NCI-H2107 treated with DMSO at 0.1 percent for 48 hours (cell line): ENCODE data around the gene ADAMTSL2.

Experiments used
- DNase-seq: peaks from one replicate; lab custom pipeline; 2025; ENCODE audit not compliant: unreplicated experiment; lab: John Stamatoyannopoulos, UW

The ADAMTSL2 gene

GRCh38 chr9:133603135-133603927, 68.8 kb downstream of the ADAMTSL2 start:
- peak; percentile 28 for DNase-seq

- DNase-seq: no peak
Observed at GRCh38 chr9:133604214-133604613, 69.7 kb downstream of the ADAMTSL2 start.

GRCh38 chr9:133604856-133605255, 70.4 kb downstream of the ADAMTSL2 start:
- DNase-seq: peak; percentile 57

DNA sequence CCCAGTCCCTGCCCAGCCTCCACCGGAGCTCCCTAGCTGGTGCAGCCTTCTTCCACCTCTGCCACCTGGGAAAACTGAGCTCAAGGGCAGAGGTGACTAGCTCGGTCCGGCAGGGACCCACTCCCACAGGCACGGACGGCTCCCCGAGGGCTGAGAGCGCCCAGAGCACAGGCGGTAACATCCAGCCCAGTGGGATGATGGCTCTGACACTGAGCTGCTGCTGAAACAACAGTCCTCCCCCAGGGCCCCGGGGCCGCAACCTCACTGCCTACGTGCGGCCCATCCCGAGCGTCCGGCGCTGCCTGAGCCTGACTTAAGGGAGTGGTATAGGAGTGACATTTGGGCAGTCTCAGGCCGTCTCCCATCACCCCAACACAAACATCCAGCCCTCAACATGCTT, 70.9 kb downstream of the ADAMTSL2 start:
- no peak for DNase-seq

- DNase-seq: no peak
Observed at GRCh38 chr9:133605856-133606707, 71.6 kb downstream of the ADAMTSL2 start.

- peak; percentile 45 for DNase-seq
Observed at GRCh38 chr9:133606708-133607025, 72.2 kb downstream of the ADAMTSL2 start.

GRCh38 chr9:133607381-133607780, 72.9 kb downstream of the ADAMTSL2 start:
- DNase-seq: no peak

- no peak for DNase-seq
Observed at GRCh38 chr9:133607976-133608375, 73.5 kb downstream of the ADAMTSL2 start.

DNA sequence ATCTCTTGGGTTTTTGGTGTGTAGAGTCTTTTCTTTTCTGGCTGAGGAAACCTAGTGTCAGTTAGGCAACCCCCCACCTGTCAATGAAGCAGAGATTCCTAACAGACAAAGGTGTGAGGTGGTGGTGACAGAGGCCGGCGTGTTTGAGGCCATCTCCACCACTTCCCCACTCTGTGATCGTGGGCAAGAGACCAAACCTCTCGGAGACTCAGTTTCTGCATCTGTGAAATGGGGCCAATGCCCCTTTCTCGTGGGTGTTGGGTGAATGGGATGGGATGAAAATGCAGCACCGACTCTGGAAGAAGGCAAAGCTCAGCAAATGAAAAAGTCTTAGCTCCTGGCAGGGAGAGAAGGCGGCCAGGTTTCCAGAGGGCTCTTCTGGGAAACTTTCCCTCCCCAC, 73.9 kb downstream of the ADAMTSL2 start:
- no peak for DNase-seq

DNA sequence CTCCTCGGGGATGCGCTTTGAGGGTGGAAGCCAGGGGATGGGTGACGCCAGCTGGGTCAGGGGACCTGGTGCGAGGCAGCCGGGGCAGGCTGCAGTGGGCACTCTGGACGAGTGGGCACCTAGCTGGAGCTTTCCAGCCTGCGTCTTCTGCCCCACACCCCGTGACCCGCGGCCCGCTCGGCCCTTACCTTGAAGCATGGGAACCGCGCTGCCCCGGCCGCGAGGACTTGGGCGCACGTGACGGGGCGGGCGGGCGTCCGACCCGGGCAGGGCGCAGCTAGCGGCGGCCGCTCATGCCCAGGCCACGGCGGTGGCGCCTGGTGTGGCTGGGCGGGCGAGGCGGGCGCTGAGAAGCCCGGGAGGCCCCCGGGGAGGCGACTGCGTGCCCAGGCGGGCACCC, 74.4 kb downstream of the ADAMTSL2 start:
- DNase-seq: no peak

DNA sequence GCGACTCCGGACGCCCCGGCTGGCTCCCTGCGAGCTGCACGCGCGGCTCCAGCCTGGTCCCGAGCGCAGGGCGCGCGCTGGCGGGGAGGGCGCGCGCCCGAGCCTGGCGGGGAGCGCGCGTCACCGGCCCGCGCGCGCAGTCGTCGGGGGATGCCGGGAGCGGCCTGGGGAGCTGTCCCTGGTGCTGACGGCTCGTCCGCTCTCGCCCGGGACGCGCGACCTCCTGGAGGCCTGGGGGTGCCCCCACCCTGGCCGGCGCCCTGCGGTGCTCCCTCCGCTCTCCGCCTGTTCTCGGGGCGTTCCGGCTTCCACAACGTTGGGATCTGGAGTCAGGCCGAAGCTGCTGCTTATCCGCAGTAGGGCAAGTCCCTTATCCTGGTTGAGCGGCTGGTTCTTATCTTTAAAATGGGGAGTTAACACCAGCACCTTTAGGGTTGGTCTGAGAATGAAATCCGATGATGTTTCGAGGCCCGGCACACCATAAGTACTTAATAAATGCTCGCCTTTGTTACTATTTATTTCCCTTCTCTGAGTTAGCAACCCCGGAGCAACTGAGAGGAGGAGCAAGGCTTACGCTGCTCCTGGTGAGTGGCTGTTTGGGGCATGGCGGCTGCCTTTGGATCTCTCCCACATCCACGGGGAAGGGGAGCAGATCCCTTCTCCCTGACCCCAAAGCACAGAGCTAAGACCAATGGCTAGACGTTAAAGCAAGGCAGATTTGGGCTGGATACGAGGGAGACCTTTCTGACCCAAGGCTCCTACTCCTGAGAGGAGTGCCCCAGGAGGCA, 75.0 kb downstream of the ADAMTSL2 start, which contains the start of gene FAM163B:
Gene FAM163B (minus strand): TSS at position 79 of the 788 bp plus-strand sequence. CDS start 29,166 bp downstream, outside the sequence.
- peak; percentile 49 for DNase-seq

DNA sequence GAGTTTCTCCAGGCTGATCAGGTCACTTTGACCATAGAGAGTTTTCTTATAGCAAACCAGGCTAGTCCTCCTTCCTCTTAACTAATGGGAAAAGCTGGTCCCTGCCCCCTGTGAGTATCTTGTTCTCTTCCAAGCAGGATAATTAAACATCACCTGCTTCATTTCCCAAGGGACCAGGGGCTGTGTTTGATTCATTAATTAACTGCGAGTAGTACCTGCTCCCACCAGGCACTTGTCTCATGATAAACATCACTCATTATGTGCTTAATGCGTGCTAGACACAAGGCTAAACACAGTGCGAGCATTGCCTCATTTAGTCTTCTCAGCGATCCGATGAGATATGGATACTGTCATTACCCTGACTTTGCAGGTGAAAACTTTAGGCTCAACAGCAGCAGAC, 76.3 kb downstream of the ADAMTSL2 start:
- DNase-seq: peak; percentile 95

DNA sequence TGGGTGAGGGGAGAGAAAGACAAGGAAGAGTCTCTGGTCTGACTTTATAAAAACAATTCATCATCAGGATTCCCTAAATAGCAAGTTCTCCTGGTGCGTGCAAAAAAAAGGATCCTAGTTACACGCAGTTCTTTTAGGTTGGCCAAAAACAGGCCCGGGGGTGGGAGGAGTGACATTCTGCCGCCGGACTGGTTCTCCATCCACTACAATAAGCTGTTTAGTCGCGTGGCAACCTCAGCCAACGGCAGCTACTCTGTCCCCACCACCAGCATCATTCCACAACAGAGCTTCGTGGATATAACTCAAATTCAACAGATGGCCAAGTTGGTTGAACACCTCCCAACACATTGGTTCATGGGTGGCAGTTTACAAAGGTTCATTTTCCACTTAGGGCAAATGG, 77.5 kb downstream of the ADAMTSL2 start:
- no peak for DNase-seq

GRCh38 chr9:133612816-133613215, 78.3 kb downstream of the ADAMTSL2 start:
- DNase-seq: no peak

DNA sequence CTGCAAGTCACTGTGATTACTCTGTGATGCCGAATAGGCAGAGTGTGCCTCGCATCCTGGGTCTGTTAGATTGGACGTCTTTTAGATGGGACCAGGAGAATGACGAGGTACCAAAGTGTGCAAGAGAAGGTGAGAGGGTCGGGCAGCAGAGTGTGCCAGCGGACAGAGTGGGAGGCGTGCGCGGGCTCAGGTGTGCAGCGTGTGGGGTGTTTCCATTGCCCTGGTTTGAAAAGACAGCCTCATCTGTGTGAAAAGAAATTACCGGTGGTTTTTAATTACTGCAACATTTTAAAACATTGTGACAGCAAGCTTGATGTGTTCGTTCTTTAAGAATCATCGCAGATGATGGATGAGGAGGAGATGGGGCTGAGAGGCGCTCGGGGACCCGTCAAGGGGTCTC, 78.9 kb downstream of the ADAMTSL2 start:
- no peak for DNase-seq

GRCh38 chr9:133614056-133614455, 79.6 kb downstream of the ADAMTSL2 start:
- DNase-seq: no peak

DNA sequence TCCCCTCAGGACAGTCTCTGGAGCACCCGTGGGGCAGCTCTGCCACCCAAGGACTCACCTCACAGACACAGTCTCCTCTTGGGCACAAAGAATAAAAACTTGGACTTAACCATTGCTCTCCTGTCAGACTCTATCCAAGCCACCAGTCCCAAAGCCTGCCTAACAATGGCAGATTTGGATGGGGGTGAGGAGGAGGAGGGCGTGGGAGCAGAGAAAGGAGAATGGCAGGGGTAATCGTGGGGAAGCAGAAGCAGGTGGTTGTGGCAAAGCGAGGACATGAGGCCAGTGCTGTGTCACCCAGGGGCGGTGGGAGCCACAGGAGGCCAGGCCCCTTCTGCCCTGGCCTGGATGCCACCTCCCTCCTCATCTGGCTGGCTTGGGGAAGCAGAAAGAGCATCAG, 80.2 kb downstream of the ADAMTSL2 start:
- DNase-seq: no peak

GRCh38 chr9:133615186-133615585, 80.7 kb downstream of the ADAMTSL2 start:
- DNase-seq: no peak

- no peak for DNase-seq
Observed at GRCh38 chr9:133615606-133616188, 81.2 kb downstream of the ADAMTSL2 start.

- no peak for DNase-seq
Observed at GRCh38 chr9:133616643-133617405, 82.3 kb downstream of the ADAMTSL2 start.
